Stimulated activated CD4-positive, alpha-beta T cell treated with anti-CD3 and anti-CD28 coated beads, Interleukin-1b, Interleukin-23, amount 100 ng/mL, for 24 hours (primary cell): ENCODE results near the gene GNG4.
"Not testable (repeated sequence)": the region's sequence is repeated elsewhere in the genome, so short reads cannot be mapped to it uniquely, and the experiment has no call there.

Experiments used
- DNase-seq, 4 experiments: peaks; one replicate each; pipeline ENCODE4 v3.0.0-alpha.2; 2020; ENCODE audit warnings: low read depth in 4 of 4, low spot score in 1 of 4

GNG4 gene

DNA sequence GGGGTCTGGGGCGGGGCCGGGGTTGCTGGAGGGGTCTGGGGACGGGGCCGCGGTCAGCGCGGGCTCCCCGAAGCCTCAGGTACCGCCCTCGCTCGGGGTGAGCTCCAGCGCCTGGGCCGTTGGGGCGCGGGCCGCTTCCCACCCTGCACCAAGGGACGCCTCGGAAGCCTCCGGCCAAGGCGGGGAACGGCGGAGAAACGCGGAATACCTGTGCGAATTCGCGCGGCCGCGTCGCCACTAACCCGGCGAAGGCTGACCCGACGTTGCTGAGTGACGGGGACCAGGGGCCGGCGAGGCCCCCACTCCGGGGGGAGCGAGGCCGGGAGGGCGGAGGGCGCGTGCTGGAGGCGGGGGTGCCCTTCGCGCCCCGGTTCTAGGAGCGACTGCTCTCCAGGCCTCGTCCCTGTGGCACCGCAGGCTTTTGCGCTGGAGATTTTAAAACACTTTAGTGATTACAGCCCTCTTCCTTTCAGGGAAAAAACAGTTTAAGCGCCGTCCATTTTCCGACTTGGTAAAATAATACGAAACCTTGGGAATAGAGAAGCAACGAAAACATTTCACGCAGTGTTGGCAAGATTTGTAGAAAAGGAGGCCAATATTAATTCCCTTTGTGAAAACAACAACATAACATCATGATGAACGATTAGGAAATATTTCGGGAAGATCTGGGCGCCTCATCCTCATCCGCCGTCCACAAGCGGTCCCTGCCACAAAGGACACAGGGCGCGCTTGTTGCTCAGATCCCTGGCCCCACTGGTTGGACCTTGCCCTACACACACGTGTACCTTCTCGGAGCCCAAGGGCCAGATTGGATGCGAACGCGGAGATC lies 971 bp upstream of the GNG4 start:
- no peak for DNase-seq

DNA sequence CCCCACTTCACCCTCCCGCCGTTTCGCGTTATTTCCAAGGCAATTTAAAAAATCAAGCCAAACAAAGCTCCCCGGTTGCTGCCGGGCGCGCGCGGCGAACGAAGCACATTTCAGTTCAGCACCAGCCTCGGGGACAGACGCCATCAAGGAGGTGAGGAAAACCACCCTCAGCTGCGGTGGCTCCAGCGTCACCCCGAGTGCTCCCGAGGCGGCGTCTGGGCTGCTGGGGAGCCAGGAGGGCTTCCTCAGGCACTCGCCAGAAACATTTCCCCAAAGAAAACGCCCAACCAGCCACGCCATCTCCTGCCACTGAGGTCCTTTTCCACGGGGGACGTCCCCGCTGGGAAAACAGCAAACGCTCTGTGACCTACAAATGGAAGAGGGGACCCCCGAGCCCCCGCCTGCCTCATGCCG lies 623 bp downstream of the GNG4 start:
- peak in 2 of 4 experiments; percentile 18 to 45 for DNase-seq

DNA sequence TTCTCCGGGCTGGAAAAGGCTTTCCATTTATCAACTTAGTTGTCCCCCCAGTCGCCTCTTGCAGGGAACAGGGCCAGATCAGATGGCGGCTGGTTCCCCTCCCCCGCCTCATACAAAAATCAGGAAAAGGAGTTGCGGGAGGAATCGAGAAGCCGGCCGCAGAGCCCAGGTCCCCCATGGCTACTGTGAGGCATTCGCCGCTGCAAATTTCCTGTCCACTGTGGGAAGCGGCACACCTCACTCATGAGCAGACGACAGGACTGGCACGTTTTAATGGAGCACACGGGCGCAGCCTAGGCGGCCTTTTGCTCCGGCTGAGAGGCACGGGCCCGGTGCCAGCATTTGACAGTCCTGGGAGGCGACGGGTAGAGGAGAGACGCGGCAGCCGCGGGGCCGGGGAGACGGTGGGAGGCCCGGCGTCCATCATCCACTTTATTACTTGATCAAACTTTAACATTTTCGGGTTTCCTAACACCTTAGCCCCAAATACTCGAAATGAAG lies 1.1 kb downstream of the GNG4 start:
- peak in 1 of 4 experiments; percentile 4 for DNase-seq

DNA sequence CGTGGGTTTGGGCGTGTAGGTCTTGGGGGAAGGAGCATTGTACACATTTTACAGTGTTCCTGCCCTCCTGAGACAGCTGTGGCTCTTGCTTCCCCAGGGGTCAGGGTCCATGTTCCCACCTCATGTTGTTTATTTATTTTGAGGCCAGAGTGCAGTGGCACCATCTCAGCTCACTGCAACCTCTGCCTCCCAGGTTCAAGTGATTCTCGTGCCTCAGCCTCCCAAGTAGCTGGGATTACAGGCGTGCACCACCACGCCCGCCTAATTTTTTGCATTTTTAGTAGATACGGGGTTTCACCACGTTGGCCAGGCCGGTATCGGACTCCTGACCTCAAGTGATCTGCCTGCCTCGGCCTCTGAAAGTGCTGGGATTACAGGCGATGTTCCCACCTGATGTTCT lies 2.0 kb downstream of the GNG4 start:
- DNase-seq: not testable (repeated sequence)

DNA sequence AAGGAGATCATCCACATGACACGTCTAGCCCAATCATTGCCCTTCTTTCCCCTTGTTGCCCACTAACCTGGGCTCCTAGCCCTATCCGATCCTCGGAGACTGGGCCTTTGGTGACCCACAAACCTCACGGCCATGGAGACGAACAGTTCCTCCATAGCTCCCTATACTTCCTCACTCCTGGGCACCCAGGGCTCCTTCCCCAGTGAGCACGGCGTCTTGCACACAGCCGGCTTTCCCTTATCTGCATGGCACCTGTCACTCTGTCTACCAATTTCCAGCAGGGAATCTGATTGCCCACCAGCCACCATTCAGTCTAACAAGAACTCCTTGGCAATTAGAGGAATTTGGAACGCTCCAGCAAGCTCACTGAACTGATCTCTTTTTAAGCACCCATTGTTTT lies 3.1 kb downstream of the GNG4 start:
- DNase-seq: no peak

DNA sequence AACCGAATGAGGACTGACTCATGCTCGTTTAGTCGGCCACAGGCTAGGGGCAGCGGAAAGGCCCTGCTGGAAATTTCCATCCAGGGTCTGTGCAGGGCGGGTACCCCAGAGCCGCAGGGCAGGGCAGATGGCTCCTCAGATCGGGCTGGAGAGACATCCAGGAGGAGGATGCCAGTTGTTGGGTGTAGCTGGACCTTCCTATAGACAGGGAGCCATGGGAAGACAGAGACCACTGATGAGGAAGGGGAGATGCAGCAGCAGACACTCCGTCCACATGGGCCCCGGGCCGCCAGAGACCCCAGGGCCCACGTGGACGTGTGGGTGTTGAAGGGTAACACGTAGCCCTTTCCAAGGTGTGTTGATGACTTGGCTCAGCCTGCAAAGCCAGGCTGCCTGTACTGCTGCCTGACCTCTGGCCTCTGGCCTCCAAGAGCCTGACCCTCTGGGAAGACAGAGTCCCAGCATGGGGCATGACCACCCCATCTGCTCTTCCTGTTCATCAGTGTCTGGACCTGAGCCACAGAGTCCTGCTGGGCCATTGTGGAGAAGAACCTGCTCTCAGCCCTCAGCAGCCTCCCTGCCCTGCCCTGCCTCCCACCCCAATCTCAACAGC lies 4.8 kb downstream of the GNG4 start:
- no peak for DNase-seq

DNA sequence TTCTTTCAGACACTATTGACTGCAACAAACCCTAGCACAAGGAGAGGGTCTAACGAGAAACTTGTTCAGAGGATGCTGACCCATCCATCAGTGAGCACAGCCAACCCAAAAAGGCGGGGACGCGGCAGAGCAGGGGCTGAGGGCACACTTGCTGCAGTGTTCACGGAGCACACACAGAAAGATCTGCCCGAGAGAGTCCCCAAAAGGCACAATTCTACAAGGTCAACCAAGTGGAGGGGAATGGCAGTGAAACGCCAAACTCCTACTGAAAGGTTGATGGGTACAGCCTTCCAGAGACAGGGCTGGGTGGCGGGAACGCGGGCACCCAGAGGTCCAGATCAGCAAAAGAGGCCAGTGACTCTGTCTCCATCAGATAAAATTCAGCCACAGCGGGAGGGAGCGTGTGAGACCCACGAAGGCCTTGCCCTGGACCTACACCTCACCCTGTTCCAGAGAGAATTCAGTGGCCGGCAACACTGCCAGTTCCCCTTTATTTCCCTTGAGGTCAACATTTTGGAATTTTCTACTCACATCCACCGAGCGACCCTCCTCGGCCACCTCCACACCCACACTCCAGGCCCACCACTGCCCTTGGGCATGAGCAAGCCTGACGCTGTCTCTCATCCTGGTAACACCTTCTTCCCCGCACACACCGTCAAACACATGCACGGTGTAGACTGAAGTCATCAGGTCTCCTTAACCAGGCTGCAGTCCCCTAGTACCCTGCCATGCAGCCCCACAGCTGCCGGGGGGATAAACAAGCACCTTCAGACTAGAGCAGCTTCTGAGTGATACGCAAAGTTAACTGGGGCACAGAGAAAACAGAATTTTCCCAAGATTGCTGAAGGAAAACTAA lies 5.5 kb downstream of the GNG4 start:
- DNase-seq: no peak

DNA sequence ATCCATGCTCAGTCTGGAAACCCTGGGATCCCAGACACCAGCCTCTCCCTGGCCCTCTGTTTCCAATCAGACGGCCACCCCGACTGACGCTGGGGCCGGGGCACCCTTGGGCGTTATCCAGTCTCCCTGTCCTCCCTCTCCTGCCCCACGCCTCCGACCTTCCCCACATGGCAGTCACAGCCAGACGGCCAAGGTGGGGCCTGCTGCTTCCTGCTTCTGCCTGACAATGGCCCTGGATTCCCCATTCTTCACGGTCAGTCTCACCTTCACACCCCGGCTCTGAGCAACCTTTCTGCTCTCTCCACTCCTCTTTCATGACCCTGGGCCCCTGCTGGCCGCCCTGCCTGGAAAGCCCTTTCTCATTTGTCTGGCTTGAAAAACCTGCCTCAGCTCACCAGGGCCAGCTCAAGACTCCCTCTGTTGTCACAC lies 6.6 kb downstream of the GNG4 start:
- no peak for DNase-seq

DNA sequence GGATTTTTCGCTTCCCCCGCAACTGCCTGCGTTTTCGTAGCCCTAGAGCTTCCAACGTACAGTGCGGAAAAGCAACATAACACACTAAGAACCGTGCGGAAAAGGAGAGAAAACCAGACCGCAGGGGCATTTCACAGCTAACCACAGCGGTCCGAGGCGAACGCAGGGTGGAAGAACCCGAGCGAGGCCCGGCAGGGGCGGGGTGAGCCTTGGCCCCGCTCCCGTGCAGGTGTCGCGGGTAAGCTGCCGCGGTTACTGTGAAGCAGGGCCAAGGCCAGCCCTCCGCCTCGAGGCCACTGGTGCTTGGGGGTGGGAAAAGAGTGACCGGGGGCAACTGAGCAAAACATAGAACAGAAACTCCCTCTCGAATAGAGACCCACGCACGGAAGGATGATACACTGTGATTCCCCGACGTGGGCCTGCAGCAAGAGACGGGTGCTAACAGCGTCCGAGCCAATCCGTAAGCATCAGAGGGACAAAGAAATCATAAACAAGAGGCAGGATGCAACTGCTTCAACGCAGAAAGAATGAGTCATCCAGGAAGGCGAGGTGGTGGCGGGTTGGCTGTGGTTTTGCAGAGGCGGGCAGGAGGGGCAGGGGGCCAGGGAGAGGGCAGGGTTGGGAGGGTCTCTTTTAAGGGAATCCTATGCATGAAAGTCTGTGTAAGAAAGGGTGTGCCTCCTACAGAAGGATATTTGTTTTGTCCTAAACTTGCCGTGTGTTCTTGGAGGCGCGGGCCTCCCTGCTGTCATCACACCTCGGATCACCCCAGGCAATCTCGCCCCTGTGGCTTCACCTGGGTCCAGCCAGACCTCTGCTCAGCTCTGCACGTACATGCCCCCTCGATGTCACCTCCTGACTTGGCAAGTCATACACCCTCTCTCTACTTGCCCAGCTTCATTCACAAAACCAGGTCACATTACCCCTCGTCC lies 7.3 kb downstream of the GNG4 start:
- peak in 2 of 4 experiments; percentile 21 to 44 for DNase-seq

DNA sequence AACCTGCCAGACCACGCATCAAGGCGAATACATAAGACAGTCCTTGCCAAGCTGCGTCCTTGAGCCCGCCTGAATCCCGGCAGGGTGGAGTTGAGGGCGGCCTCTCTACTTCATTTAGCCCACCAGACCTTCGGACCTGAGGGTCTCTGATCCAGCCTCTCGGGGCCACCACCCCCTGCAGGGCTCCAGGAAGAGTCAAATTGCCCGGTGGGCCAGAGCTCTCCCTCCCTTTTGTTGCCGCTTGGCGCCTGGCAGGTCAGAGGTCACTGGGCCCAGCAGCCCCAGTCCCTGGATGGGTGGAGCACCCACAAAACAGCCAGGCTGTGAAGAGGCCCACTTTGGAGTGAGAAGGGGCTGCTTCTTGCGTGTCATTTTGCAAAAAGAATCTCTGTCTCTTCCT lies 9.0 kb downstream of the GNG4 start:
- no peak for DNase-seq

DNA sequence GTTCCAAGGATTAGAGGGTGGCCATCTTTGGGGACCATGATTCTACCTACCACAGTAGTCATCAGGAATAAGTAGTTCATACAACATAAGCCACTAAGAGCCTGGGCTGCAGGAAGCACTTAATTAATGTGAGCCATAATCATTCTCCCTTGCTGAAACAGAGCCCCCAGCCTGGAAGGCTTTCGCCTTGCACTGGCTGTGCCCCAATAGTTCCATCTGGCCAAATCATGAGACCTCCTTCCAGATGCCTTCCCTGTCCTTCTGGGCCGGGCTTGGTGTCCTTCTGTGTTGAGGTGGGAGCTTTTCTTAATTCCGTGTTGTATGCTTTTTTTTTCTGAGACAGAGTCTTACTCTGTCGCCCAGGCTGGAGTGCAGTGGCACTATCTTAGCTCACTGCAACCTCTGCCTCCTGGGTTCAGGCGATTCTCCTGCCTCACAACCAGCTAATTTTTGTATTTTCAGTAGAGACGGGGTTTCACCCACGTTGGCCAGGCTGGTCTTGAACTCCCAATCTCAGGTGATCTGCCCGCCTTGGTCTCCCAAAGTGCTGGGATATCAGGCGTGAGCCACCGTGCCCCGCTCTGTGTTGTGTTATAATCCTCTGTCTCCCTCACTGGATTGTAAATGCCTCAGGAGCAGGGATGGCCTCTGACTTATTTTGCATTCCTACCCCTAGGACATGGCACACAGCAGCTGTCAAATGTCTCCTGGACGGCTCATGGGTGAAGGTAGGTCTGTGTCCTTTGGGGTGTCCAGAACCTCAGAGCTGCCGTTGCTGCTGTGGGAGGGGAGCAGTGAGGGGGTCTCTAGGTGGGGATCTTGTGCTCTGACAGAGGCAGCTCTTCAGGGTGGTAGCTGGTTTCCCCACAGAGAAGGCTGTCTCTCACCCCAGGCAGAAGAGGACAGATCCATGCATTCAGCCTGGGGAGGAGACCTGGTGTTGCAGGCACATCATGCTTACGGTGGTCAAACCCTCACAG lies 10.1 kb downstream of the GNG4 start:
- no peak for DNase-seq

DNA sequence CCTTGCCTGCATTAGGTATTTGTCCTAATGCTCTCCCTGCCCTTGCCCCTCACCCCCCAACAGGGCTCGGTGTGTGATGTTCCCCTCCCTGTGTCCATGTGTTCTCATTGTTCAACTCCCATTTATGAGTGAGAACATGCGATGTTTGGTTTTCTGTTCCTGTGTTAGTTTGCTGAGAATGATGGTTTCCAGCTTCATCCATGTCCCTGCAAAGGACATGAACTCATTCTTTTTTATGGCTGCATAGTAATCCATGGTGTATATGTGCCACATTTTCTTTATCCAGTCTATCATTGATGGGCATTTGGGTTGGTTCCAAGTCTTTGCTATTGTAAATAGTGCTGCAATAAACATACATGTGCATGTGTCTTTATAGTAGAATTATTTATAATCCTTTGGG lies 11.0 kb downstream of the GNG4 start:
- not testable (repeated sequence) for DNase-seq

DNA sequence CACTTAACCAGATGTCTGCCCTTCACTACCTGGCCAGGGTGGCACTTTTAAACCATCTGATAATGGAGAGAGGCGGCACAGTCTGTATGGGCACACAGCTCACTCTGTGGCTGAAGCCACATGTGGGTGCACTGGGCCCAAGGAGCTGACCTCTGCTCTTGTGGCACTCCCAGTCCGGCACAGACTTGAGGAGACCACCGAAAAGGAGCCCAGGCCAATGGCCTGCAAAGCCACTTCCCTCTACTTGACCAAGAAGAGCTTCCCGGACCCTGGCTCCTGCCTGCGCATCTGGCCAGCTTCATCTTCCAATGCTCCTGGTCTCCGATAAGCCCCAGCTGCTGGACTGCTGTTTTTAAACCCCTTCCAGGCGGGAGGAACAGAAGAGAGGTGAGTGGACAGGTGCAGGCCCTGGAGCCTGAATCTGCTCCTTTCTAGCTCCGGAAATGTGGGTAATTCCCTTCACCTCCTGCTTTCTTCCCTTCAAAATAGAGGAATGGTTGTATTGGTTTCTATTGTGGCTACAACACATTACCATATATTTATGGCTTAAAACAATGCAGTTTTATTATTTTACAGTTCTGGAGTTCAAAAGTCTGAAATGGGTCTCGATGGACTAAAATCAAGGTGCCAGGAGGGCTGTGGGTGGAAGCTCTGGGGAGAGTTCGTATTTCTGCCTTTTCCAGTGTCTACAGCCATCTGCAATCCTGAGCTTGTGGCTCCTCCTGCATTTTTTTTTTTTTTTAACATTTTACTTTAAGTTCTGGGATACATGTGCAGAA lies 11.6 kb downstream of the GNG4 start:
- no peak for DNase-seq

DNA sequence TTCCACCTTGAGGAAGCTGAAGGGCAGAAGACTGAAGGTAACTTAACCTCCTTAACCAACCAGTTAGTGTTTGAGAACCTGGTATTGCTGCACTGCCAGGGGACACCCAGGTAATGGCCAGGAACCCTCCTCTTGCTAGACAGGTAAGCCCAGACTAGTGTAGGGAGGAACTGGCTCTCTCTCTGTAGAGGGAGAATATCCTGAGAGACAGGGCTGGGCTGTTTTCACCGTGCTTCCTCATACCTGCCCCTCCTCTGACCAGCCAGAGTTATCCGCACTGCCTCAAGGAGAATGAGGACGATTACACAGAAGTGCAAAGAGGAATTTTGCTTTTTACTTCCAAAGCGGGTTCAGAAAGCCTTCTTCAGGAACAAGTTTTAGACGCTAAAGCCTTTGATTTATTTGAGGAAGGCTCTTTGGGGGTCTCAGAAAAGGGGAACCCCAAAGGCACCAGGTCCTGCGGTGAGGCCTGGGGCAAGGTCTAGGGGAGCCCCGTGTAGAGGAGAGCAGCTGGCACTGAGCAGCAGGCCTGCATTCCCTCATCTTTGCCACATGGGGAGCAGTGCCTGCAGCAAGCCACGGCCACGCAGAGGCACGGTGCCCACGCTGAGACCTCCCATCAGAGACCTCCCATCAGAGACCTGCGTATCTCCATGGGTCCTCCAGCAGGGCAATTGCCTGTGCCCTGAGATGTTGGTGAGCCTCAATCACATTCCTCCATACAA lies 13.5 kb downstream of the GNG4 start:
- no peak for DNase-seq

DNA sequence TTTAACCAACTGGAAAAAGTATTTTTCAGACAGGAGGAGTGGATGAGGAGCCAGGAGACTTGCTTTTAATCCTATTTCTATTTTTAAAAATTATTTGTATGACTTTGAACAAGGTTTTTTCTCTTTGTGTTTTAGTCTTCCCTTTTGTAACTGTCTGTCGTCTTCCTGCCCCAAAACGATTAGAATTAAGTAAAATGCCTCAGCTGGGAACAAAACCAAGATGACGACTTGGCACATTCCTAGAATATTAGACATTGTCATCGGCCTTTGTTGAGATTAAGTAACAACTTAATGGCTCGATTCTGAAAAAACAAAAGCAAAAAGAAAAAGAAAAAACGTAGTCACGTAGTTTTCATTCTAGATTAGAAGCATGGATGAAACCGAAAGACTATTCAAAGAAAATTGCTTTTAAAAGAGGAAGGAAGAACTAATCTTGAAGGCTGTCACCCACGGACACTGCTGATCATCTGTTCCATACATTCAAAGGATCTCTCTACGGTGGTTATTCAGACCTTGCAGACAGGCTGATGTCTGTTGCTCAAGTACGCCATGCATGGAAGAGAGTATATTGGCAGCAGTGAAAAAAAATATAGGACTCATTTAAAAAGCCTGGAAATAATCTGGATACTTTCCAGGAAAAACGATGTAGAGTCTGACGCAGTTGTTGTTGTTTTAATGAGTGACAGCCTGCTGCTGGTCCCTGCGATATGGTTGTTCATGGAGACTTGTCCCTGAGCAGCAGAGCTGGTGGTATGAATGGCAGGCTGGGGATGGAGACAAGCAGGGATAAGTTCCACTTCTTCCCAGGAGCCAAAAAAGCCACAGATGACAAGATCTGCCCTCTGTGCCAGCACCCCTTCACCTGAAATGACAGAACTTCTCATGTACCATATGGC lies 16.8 kb downstream of the GNG4 start:
- DNase-seq: no peak

DNA sequence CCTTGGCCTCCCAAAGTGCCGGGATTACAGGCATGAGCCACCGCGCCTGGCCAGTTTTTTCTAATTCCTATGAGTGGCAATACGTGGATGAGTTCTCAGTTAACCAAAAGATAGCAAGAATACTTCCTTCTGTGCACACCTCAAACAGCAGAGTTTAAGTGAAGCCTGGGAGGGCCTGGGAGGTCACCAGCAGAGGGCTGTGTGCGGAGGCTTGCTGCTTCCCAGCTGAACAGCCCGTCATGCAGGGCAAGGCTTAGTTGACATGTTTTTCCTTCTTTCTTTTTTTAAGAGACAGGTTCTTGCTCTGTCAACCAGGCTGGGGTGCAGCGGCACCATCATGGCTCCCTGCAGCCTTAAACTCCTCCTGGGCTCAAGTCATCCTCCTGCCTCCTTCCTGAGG lies 17.8 kb downstream of the GNG4 start:
- DNase-seq: no peak
